Stimulated activated CD8-positive, alpha-beta memory T cell treated with anti-CD3 and anti-CD28 coated beads, Interleukin-7, amount 100 ng/mL, for 1 hour (primary cell): Measurements from ENCODE around the gene NIPBL.
"Not testable (repeated sequence)": the region's sequence is repeated elsewhere in the genome, so short reads cannot be mapped to it uniquely, and the experiment has no call there.

Experiments
- DNase-seq, 2 donors: peaks; one replicate each; pipeline ENCODE4 v3.0.0-alpha.2; 2020; ENCODE audit warnings: low read depth in 2 of 2

The NIPBL gene

GRCh38 chr5:37034955-37035354 is 158.4 kb downstream of the NIPBL start:
- no peak for DNase-seq

GRCh38 chr5:37037840-37038239 is 161.3 kb downstream of the NIPBL start:
- DNase-seq, result no peak

GRCh38 chr5:37039824-37040223 is 163.3 kb downstream of the NIPBL start:
- no peak for DNase-seq

- no peak for DNase-seq
Measured at GRCh38 chr5:37043693-37044092, 167.1 kb downstream of the NIPBL start.

- DNase-seq, result no peak
Measured at GRCh38 chr5:37044120-37044519, 167.6 kb downstream of the NIPBL start.

GRCh38 chr5:37045703-37046102 is 169.1 kb downstream of the NIPBL start:
- no peak for DNase-seq

- no peak for DNase-seq
Measured at GRCh38 chr5:37047947-37048346, 171.4 kb downstream of the NIPBL start.

GRCh38 chr5:37054391-37054790 is 177.8 kb downstream of the NIPBL start:
- DNase-seq, result no peak

GRCh38 chr5:37055383-37055990 is 178.9 kb downstream of the NIPBL start:
- DNase-seq, result no peak

- no peak for DNase-seq
Measured at GRCh38 chr5:37056762-37057161, 180.2 kb downstream of the NIPBL start.

GRCh38 chr5:37060030-37060429 is 183.5 kb downstream of the NIPBL start:
- no peak for DNase-seq

- DNase-seq, result no peak
Measured at GRCh38 chr5:37063739-37064138, 187.2 kb downstream of the NIPBL start.

- no peak for DNase-seq
Measured at GRCh38 chr5:37064442-37064841, 187.9 kb downstream of the NIPBL start.

GRCh38 chr5:37071487-37071886 is 194.9 kb downstream of the NIPBL start:
- no peak for DNase-seq

- DNase-seq, result no peak
Measured at GRCh38 chr5:37071901-37072581, 195.5 kb downstream of the NIPBL start.

- DNase-seq, result no peak
Measured at GRCh38 chr5:37075399-37075950, 198.9 kb downstream of the NIPBL start.

GRCh38 chr5:37077146-37077545 is 200.6 kb downstream of the NIPBL start:
- no peak for DNase-seq

GRCh38 chr5:37080697-37081096 is 204.1 kb downstream of the NIPBL start:
- no peak for DNase-seq

- DNase-seq, result not testable (repeated sequence)
Measured at GRCh38 chr5:37082977-37083376, 206.4 kb downstream of the NIPBL start.

GRCh38 chr5:37086026-37086425 is 209.5 kb downstream of the NIPBL start:
- DNase-seq, result not testable (repeated sequence)

GRCh38 chr5:37086466-37087173 is 210.1 kb downstream of the NIPBL start:
- no peak for DNase-seq

- DNase-seq, result no peak
Measured at GRCh38 chr5:37088009-37088408, 211.4 kb downstream of the NIPBL start.
